DOHH2 (cell line): ENCODE data around the gene CORO2B.

Experiments used
- CTCF ChIP-seq: fragments of 200-600 bp; sonication (generic); IDR thresholded peaks from one replicate; pipeline ENCODE4 v1.5.1; 2014; ENCODE audit warnings: antibody characterized with exemption, mild to moderate bottlenecking, low read depth, low read length; ENCODE audit not compliant: poor library complexity, severe bottlenecking
- EZH2phosphoT487 ChIP-seq: fragments of 200-600 bp; sonication (generic); IDR thresholded peaks from 2 replicates; pipeline ENCODE4 v1.6.1; 2017; ENCODE audit warnings: borderline replicate concordance, mild to moderate bottlenecking, antibody characterized with exemption, low read length, moderate library complexity, mixed read lengths

- no peak for TF ChIP-seq CTCF
- no peak for TF ChIP-seq EZH2phosphoT487
Measured at GRCh38 chr15:68715111-68715510, 136.3 kb downstream of the CORO2B start.
